Renal cortex interstitium (tissue), 15 donors: ENCODE measurements around the gene GPM6B. TPM values are rescaled to one million over a fixed set of nuclear protein-coding genes. Genes with fewer than 3 reads are reported as not detected.

ENCODE experiments used
- DNase-seq, 11 donors: peaks; one replicate each; pipeline ENCODE4 v3.0.0-alpha.2; 2013; ENCODE audit warnings: low read depth in 9 of 11, low spot score in 4 of 11; ENCODE audit errors: extremely low read depth in 1 of 11
- long read RNA-seq, 16 experiments: transcript quantifications; one replicate each; lab custom pipeline, GENCODE V29; 2026
- polyA plus RNA-seq, 3 donors: library from polyadenylated mRNA; unstranded; fragments of 120-200 nt; gene quantifications; one replicate each; pipeline ENCODE4 v1.2.1, GENCODE V29; 2013; ENCODE audit not compliant: insufficient read length in 3 of 3

GPM6B gene, protein sequence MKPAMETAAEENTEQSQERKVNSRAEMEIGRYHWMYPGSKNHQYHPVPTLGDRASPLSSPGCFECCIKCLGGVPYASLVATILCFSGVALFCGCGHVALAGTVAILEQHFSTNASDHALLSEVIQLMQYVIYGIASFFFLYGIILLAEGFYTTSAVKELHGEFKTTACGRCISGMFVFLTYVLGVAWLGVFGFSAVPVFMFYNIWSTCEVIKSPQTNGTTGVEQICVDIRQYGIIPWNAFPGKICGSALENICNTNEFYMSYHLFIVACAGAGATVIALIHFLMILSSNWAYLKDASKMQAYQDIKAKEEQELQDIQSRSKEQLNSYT
- 10 to 100 TPM; 18.9 to 24.4 (median 21.8) TPM for polyA plus RNA-seq
- long read RNA-seq, donor 1, partial matches to known transcripts: 0 of 3 reads
- long read RNA-seq, donor 1, other reads (novel, unspliced or antisense): 0 of 3 reads
- long read RNA-seq, donor 2, partial matches to known transcripts: 0 of 3 reads
- long read RNA-seq, donor 2, other reads (novel, unspliced or antisense): 0 of 3 reads
- long read RNA-seq, donor 3, transcript GPM6B-205 (7 exons, 3,957 nt): major isoform, 10 of 10 reads
- long read RNA-seq, donor 3, partial matches to known transcripts: 0 of 10 reads
- long read RNA-seq, donor 3, other reads (novel, unspliced or antisense): 0 of 10 reads
- long read RNA-seq, donor 4, partial matches to known transcripts: 0 of 3 reads
- long read RNA-seq, donor 4, other reads (novel, unspliced or antisense): 0 of 3 reads
- long read RNA-seq, donor 5, transcript GPM6B-205 (7 exons, 3,957 nt): major isoform, 5 of 7 reads
- long read RNA-seq, donor 5, partial matches to known transcripts: 0 of 7 reads
- long read RNA-seq, donor 5, other reads (novel, unspliced or antisense): 0 of 7 reads
- long read RNA-seq, donor 6, partial matches to known transcripts: 0 of 2 reads
- long read RNA-seq, donor 6, other reads (novel, unspliced or antisense): 0 of 2 reads
- long read RNA-seq, donor 7, partial matches to known transcripts: 0 of 4 reads
- long read RNA-seq, donor 7, other reads (novel, unspliced or antisense): 0 of 4 reads
- long read RNA-seq, donor 8, transcript GPM6B-205 (7 exons, 3,957 nt): major isoform, 6 of 6 reads
- long read RNA-seq, donor 8, partial matches to known transcripts: 0 of 6 reads
- long read RNA-seq, donor 8, other reads (novel, unspliced or antisense): 0 of 6 reads
- long read RNA-seq, donor 9, transcript GPM6B-205 (7 exons, 3,957 nt): major isoform, 7 of 7 reads
- long read RNA-seq, donor 9, partial matches to known transcripts: 0 of 7 reads
- long read RNA-seq, donor 9, other reads (novel, unspliced or antisense): 0 of 7 reads
- long read RNA-seq, donor 10, transcript GPM6B-205 (7 exons, 3,957 nt): major isoform, 6 of 6 reads
- long read RNA-seq, donor 10, partial matches to known transcripts: 0 of 6 reads
- long read RNA-seq, donor 10, other reads (novel, unspliced or antisense): 0 of 6 reads
- long read RNA-seq, donor 11, partial matches to known transcripts: 0 of 4 reads
- long read RNA-seq, donor 11, other reads (novel, unspliced or antisense): 0 of 4 reads
- long read RNA-seq, donor 12, partial matches to known transcripts: 0 of 3 reads
- long read RNA-seq, donor 12, other reads (novel, unspliced or antisense): 0 of 3 reads
- long read RNA-seq, donor 13, transcript GPM6B-205 (7 exons, 3,957 nt): major isoform, 14 of 14 reads
- long read RNA-seq, donor 13, partial matches to known transcripts: 0 of 14 reads
- long read RNA-seq, donor 13, other reads (novel, unspliced or antisense): 0 of 14 reads
- long read RNA-seq, donor 14, partial matches to known transcripts: 0 of 5 reads
- long read RNA-seq, donor 14, other reads (novel, unspliced or antisense): 0 of 5 reads
- long read RNA-seq, donor 15: 0 reads
- long read RNA-seq, donor 16, transcript GPM6B-205 (7 exons, 3,957 nt): major isoform, 5 of 5 reads
- long read RNA-seq, donor 16, partial matches to known transcripts: 0 of 5 reads
- long read RNA-seq, donor 16, other reads (novel, unspliced or antisense): 0 of 5 reads

DNA sequence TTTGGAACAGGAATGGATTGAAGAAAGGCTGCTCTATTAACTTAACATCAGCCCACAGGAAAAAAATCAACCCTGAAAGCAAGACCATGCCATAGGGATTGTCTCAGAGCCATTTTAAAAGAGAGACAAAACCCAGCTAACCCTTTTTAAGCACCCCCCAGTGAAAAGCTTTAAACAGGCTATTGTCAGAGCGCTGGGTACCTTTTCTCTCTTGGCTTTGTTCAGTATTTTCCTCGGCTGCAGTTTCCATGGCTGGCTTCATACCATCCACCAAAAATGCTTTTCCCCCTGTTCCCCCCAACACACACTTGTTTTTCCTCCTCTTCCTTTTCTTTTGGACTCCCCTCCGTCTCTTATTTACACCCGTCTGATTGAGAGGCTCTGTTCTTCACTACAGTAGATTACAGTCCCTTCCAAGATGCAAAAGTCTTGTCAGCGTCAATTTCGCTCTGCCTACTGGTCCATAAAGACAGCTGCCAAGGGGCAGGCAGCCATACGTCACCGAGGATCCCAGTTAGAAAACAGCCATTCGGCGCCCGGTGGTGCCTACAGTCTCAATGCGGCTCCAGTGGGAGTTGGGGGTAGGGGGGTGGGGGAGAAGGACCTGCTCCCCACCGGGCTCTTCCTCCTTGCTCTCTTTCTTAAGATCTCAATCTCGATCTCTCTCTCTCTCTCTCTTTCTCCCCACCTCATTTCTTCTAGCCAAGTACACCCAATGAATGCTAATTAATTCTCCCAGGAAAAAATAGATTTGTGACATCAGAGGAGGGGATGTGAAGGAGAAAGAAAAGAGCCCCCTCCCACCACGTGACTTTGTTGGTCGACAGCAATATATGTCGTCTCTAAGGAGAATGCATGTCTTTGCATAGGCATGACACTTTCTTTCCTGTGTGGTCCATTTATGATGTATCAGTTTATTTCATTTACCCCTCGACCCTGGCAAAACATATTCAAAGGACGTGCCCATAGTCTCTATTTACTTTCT, at the start of gene GPM6B:
TSS of gene GPM6B (minus strand) at position 451 of the 985 bp plus-strand sequence. CDS start at position 262, 189 bp downstream.
- peak in 2 of 11 donors; percentile 2 to 3 for DNase-seq

DNA sequence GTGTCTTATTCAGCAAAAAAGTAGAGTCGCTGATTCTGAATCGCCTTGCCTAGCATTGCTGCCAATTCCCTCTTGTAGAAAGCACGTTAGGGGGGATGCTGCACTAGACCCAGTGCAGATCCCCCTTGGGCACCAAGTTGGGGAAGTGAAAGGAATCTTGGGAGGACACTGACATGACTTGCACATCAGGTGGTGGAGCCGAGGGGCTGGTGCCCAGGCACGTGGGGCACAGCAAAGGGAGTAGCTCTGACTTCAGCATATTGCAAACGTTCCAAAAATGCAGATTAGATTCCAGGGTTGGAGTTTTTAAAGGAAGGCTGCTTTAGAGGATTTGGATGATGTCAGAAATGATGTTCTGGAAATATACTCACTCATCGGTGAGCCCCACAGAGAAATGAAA, 47.4 kb upstream of the GPM6B start:
- no peak for DNase-seq

DNA sequence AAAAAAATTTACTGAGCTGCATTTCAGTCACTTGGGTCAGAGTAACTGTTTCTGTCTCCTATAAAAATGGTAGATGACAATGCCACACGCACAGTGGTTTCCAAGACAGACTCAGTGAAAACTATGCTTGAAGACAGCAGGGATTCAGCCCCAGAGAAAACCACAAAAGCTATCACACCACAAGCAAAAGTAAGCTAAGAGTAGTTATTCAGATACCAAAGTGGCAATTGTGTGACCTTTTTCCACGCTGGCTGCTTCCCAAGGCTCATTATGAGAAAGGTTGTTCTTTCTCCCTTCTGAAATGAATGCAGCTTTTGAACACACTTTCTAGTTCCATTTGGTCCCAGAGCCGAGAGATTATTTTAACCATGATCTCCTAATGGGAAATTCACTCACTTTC, 46.4 kb upstream of the GPM6B start:
- no peak for DNase-seq

DNA sequence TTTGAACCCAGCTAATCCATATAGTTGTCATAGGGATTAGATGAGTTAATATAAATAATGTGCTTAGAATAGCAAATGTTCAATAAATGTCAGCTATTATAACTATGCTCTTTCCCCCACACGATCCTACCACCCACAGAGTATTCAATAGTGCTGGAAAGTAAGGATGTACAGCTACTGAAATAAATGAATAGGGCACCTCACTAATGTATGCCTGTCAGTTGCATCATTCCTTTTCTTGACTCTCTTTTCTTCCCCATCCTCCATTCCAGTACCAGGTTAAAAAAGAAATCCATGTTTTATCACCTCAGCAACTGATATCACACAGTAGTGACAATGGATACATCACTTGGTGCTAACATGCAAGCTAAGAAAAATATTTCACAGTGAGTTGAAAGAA, 42.8 kb upstream of the GPM6B start:
- DNase-seq: no peak

DNA sequence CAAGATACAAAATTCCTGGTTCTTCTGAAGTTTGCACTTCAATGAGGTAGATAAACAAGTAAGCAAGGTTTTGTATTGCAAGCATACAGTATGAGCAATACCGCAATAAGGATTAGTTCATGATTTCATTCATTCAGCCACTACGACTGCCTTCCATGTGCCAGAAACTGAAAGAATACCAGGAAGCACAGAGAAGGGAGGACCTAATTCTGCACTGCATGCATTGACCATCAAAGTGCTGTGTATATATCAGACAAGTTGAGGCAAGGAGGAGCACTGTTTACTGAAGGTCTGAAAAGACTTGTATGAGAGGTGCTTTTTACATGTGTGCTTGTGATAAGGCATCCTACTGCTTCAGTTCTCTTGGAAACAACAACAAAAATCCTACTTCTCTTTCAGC, 40.9 kb upstream of the GPM6B start:
- DNase-seq: no peak

DNA sequence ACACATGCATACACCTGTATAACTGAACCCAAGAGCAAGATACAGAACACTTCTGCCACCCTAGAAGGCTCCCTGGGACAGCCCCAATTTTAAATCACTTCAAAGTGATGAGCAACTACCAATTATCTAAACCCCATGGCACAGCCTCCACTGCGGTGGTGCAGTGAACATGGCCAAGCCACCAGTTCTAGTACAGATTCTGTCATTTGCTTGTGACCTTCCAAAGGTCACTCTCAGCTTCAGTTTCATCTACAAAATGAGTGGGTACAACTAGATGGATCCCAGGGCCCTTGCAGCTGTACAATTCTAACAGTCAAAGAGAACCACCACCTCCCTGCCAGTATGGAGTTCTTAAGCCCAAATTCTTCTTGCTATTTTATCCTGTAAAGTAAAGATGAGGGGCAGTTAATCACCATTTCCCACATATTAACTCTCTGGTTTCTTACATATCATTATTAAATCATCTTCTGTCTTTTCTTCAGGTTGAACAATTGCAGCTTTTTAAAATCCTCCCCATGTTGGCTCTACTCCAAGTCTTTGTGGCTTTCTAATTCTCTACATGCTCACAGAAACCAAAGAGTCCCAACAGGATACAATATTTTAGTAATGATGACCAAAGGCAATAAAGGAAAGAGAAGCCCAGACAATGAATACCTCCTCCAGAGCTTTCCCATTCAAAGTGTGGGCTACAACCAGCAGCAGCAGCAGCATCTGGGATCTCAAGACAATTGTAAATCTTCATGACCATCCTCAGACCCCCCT, 39.0 kb upstream of the GPM6B start:
- DNase-seq: no peak

DNA sequence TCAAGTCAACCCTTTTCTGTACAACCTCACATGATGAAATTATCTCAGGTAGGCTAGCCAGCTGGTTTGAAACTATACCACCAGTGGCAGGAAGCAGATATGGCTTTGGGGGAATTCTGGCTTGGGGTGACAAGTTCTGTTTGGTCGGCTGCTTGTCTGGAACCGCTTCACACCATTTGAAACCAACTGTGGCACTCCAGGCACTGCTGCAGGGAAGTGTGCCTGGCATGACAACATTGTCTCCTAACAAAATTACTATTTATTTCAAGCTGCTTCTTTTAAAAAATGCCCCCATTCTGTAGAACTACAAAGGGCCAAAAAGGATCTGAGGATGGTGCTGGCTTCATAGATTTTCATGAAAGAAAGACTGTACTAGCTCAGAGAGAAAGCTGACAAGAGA, 37.1 kb upstream of the GPM6B start:
- no peak for DNase-seq

DNA sequence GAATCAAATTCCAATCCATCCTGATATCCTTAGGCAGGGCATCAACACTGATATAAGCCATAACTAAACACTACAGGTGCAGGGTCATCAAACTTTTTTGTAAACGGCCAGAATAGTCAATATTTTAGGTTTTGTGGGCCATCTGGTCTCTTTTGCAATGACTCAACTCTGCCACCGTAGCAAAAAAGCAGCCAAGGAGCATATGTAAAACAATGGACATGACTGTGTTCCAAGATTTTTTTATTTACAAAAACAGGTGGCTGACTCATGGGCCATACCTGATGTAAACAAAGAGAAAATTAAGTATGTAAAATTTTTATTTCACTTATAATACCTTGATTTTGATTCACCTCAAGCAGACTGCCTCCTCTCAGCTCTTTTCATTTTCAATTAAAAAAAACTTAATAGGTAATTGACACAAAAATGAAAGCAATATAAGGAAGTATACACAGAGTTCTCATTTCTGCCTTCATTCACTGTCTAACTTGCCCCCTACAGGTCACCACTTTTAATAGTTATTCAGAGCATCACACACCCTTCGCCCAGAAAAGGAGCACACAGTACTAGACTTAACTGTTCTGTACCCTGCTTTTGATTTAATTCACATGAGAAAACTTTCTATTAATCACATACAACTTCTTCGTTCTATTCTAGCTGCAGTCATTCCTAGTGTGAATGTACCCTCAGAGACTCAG, 35.3 kb upstream of the GPM6B start:
- DNase-seq: no peak

DNA sequence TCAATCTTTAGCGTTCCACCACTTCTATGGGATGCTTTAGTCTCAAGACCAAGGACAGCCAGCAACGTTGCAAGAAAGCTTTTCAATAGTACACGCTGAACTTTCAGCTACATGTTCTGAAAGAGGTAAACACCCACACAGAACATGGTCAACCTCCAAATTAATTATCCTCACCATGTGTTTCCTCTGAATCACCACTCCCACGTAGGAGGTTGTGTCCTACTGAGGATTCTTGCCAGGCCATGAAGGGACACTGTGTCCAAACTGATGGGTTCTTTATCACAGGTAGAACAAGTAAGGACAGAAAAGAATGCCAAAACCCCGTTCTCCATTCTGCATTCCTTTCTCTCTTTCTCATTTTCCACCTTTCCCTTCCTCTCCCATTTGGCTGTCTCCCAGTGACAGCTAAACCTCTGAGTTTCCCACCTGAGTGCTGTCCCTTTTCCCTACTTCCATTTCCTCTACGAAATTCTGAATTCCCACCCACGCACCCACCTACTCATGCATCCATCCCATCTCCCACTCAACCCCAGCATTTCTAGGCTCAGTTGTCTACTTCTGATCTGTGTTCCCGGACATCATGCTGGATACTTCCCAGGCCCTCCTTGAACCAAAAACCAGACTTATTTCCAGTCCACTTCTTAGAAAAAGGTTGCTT, 29.0 kb upstream of the GPM6B start:
- DNase-seq: no peak

DNA sequence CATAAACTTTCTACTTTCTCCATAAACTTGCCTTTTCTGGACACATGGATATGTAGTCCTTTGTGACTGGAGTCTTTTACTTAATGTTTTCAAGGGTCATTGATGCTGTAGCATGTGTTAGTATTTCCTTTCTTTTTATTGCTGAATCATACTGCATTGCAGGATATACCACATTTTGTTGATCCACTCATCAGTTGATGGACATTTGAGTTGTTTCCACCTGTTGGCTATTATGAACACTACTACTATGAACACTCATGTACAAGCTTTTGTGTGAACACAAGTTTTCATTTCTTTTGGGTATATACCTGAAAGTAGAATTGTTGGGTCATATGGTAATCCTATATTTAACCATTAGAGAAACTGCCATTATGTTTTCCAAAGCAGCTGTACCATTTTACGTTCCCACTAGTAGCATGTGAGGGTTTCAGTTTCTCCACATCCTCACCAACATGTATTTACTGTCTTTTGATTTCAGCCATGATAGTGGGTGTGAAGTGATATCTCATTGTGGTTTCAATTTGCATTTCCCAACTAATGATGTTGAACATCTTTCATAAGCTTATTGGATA, 26.3 kb upstream of the GPM6B start:
- no peak for DNase-seq

DNA sequence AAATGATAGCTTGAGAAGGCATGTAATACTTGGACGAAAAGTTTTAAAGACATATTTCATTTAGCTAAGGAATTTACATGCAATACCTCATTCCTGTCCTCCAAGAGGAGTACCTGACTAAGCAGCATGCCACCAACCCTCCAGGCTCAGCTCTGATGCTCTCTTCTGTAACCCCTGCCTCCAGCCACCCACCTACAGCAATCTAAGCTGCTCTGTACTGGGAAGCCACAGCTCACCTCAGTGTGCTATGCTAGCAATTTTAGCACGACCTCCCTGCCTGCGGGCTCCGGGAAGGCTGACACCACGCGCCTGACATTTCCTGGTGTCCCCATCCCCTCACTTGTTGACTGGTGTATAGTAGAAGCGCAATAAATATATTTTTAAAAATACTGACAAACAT, 23.2 kb upstream of the GPM6B start:
- DNase-seq: no peak

DNA sequence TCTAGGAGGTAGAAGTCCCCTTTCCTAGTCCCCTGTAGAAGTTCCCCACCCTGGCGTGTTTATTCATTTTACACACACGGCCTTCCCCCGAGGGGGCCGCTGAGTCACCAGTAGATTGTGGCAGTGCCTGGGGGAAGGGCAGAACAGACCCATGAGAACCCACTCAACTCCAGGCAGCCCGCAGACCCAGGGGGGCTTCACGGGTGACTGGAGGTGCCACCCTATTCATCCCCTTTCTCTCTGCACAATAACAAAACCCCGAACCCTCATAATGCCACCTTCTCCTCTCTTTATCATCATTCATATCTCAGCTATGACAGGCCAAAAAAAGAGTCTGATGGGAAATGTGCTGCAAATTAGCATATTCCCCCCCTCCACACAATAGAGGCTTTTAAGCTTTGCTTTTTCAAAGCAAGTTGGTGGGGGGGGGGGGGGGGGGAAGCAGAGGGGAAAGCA, 20.4 kb upstream of the GPM6B start:
- no peak for DNase-seq

DNA sequence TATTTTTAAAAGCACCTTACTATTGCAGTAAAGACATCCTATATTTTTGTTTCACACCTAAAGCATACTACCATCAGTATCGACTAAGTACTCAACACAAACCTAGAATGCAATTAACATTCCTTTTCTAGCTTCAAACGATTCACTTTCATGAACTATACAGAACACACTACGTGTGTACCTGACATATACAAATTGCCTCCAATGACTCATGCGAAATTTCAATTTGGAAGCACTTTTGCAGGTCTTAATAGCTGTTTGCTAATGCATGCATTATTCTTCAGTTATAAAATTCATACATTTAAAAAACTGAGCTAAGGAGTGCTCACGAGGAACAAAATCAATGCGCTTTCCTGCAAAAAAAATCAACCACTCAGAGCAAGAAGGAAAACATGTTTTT, 19.7 kb upstream of the GPM6B start:
- DNase-seq: no peak

DNA sequence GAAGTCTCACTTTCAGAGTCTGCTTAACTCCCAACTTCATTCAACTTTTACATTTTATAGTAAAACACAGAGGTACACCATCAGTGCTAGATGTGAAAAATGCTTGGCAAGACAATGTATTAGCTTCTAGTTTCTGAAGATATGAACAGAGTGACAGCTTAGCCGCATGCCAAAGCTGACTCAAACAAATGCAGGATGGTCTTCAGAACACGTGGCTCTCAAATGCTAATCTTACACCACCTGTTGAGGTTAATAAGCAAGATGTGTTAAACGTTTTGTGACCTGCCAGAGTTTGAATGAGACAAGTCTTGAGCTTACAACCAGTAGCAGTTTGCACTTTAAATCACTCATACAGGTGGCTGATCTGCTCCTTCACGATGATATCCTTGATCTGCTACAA, 18.9 kb upstream of the GPM6B start:
- DNase-seq: no peak

DNA sequence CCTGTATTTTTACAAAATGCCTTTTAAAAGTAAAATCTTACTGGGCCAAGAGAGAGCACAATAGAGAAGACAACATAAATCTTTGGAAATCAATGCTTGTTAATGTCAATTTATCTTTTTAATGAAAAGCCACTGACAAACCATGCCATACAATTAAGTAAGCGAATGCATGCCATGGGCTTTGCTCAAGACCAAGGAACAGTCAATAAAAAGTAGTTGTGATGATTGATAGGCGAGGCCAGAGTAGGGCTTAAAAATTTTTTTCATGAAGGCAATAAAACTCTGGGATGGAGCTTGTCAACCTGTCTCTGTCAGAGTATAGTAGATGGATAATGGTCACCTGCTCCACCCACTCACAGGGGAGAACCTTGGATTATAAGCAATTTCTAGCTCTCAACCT, 17.5 kb upstream of the GPM6B start:
- no peak for DNase-seq
